ENCODE data around the gene C9. TPM values are rescaled to one million over a fixed set of nuclear protein-coding genes. Genes with fewer than 3 reads are reported as not detected.

The C9 gene
- total RNA-seq, 2 experiments from 2014 or later = not detected

- Mint-ChIP-seq H3K4me3 (no peak overlapping the region), H3K27me3 (peaks cover 8% of the 10 kb centered on the region), H3K4me1 (peaks cover 2% of the 10 kb centered on the region), H3K27ac (no peak overlapping the region), H3K36me3 (no peaks in the 10 kb centered on the region), H3K9me3 (ENCODE audit: low read depth) (no peaks in the 10 kb centered on the region)
- no peak for ATAC-seq
- no peak for DNase-seq
- CTCF ChIA-PET = no interaction called here
Measured at GRCh38 chr5:39394946-39395345, 30.7 kb upstream of the C9 start.

- ATAC-seq (no peak), DNase-seq (no peak)
- no peak overlapping the region for H3K27ac Mint-ChIP-seq
- no peaks in the 10 kb centered on the region for H3K9me3 Mint-ChIP-seq (ENCODE audit: low read depth)
- H3K27me3 Mint-ChIP-seq = peaks cover 9% of the 10 kb centered on the region
- CTCF ChIA-PET = no interaction called here
- H3K36me3 Mint-ChIP-seq = no peaks in the 10 kb centered on the region
- no peak overlapping the region for H3K4me3 Mint-ChIP-seq
- no peaks in the 10 kb centered on the region for H3K4me1 Mint-ChIP-seq
Measured at GRCh38 chr5:39390945-39391344, 26.6 kb upstream of the C9 start.

GRCh38 chr5:39387293-39387692, 23.0 kb upstream of the C9 start:
- peaks cover 8% of the 10 kb centered on the region for H3K27me3 Mint-ChIP-seq
- CTCF ChIA-PET = interaction anchor here (1.7 kb wide), 1 partner anchor 11 kb away, joined by 8 read pairs; no protein-coding TSS in a partner anchor
- ATAC-seq (no peak), DNase-seq (no peak)
- H3K4me3 Mint-ChIP-seq = no peak overlapping the region
- H3K9me3 Mint-ChIP-seq (ENCODE audit: low read depth) = no peaks in the 10 kb centered on the region
- H3K4me1 Mint-ChIP-seq = no peaks in the 10 kb centered on the region
- no peaks in the 10 kb centered on the region for H3K36me3 Mint-ChIP-seq
- H3K27ac Mint-ChIP-seq = no peak overlapping the region

GRCh38 chr5:39384271-39384670, 20.0 kb upstream of the C9 start:
- ATAC-seq = no peak
- CTCF ChIA-PET = interaction anchor here (1.8 kb wide), 1 partner anchor 8 kb away, joined by 8 read pairs; no protein-coding TSS in a partner anchor
- no peaks in the 10 kb centered on the region for H3K36me3 Mint-ChIP-seq
- no peak overlapping the region for H3K4me3 Mint-ChIP-seq
- H3K27ac Mint-ChIP-seq = no peak overlapping the region
- H3K27me3 Mint-ChIP-seq = peaks cover 3% of the 10 kb centered on the region
- no peak for DNase-seq
- no peaks in the 10 kb centered on the region for H3K9me3 Mint-ChIP-seq (ENCODE audit: low read depth)
- H3K4me1 Mint-ChIP-seq = no peaks in the 10 kb centered on the region

DNA sequence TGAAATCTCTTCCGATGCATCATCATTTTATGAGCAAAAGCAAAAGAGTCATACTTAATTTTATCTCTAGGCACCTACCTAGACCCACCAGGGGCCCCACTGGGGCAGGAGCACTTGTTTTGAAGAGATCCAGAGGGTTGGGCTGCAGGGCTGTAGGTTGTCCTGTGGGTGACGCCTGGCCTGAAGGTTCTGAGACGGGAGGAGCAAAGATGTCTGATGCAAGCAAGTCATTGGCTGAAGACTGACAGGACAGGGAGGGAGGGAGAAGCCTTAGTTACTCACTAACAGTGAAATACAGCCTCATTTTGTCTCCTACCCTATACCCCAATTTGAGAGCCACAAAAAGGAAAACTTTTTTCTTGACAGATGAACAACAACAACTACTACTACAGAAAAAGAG, 17.1 kb upstream of the C9 start:
- no peak overlapping the region for H3K4me3 Mint-ChIP-seq
- H3K4me1 Mint-ChIP-seq = no peaks in the 10 kb centered on the region
- DNase-seq = no peak
- H3K36me3 Mint-ChIP-seq = no peaks in the 10 kb centered on the region
- CTCF ChIA-PET = interaction anchor here (5.9 kb wide), 1 partner anchor 166 kb away, joined by 64 read pairs; no protein-coding TSS in a partner anchor
- H3K27me3 Mint-ChIP-seq = peaks cover 13% of the 10 kb centered on the region
- no peaks in the 10 kb centered on the region for H3K9me3 Mint-ChIP-seq (ENCODE audit: low read depth)
- H3K27ac Mint-ChIP-seq = no peak overlapping the region
- no peak for ATAC-seq

DNA sequence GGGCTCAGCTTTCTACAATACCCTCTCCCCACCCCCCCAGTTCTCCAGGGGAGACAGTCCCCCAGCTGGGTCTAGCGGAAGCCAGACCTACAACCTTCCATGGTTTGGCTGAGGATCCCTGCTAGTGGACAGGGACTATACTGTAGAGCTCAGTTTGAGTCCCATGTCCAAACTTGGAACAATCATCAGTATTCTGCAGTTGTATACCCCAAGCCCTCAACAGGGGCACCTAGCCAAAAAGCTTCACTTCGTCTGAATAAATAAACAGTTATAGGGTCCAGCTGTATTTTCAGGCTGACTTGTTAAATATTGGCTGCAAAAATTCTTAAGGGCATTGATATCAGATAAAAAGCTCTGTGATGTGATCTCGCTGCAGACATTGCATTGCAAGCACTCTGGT, 15.4 kb upstream of the C9 start:
- CTCF ChIA-PET = interaction anchor here (0.9 to 5.9 kb wide), 2 partner anchors 168 to 191 kb away, joined by 3 to 64 read pairs; no protein-coding TSS in a partner anchor
- no peak for ATAC-seq
- no peak overlapping the region for H3K27ac Mint-ChIP-seq
- H3K9me3 Mint-ChIP-seq (ENCODE audit: low read depth) = no peaks in the 10 kb centered on the region
- peaks cover 18% of the 10 kb centered on the region for H3K27me3 Mint-ChIP-seq
- no peaks in the 10 kb centered on the region for H3K4me1 Mint-ChIP-seq
- no peak overlapping the region for H3K4me3 Mint-ChIP-seq
- no peaks in the 10 kb centered on the region for H3K36me3 Mint-ChIP-seq
- no peak for DNase-seq

DNA sequence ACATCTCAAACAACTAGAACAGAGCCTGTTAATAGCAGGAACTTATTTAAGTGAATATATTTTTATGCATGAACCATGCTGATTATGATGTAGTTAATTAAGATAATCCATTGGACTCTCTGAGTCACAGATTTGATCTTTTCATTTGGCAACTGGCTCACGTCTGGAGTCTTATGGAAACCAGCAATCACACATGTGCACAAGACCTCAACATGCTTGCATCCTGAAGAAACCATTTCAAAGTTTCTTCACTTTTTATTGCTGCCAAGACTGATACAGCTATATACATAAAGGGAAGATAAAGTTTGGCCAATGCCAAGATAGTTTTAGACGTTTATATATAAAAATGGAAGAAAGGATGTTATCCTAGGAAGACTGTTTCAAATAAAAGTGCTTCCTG, 13.3 kb upstream of the C9 start:
- H3K4me3 Mint-ChIP-seq = no peak overlapping the region
- H3K4me1 Mint-ChIP-seq = no peaks in the 10 kb centered on the region
- H3K9me3 Mint-ChIP-seq (ENCODE audit: low read depth) = no peaks in the 10 kb centered on the region
- DNase-seq (no peak), ATAC-seq (no peak)
- H3K27ac Mint-ChIP-seq = no peak overlapping the region
- H3K27me3 Mint-ChIP-seq = peaks cover 24% of the 10 kb centered on the region
- CTCF ChIA-PET = interaction anchor here (1.2 to 5.9 kb wide), 3 partner anchors 16 to 170 kb away, joined by 3 to 64 read pairs (median 5); partner anchors contain the start of gene DAB2
- H3K36me3 Mint-ChIP-seq = no peaks in the 10 kb centered on the region

DNA sequence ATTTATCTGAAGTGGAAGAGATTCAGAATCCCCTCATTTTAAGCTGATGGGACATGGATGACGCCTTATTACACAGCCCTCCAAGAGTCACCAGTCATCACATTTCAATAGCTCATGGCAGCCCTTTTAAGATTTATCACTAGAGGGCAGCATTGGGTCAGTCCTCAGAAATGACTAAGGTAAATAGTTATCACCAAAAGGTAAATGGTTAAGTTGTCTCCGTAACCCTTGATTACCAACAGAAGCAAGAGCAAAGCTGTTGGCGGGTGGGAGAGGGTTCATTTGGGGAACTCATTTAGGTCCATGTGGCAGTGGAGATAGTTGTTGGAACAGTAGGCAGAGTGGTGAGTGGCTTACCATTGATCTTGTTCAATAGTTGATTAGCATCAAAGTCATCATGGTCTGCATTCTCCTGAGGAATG, 12.0 kb upstream of the C9 start:
- H3K27ac Mint-ChIP-seq = no peak overlapping the region
- peaks cover 28% of the 10 kb centered on the region for H3K27me3 Mint-ChIP-seq
- H3K9me3 Mint-ChIP-seq (ENCODE audit: low read depth) = no peaks in the 10 kb centered on the region
- peak; percentile 45 for DNase-seq
- H3K36me3 Mint-ChIP-seq = no peaks in the 10 kb centered on the region
- CTCF ChIA-PET = interaction anchor here (0.5 to 5.9 kb wide), 35 partner anchors 9 to 934 kb away, joined by 3 to 64 read pairs (median 3); partner anchors contain the start of genes DAB2 and FYB1
- H3K4me1 Mint-ChIP-seq = no peaks in the 10 kb centered on the region
- no peak overlapping the region for H3K4me3 Mint-ChIP-seq
- ATAC-seq = peak; percentile 57

GRCh38 chr5:39373791-39374190, 9.5 kb upstream of the C9 start:
- Mint-ChIP-seq H3K36me3 (no peaks in the 10 kb centered on the region), H3K4me1 (no peaks in the 10 kb centered on the region), H3K27ac (no peak overlapping the region), H3K9me3 (ENCODE audit: low read depth) (no peaks in the 10 kb centered on the region), H3K27me3 (peaks cover 29% of the 10 kb centered on the region), H3K4me3 (no peak overlapping the region)
- no peak for DNase-seq
- CTCF ChIA-PET = no interaction called here
- ATAC-seq = no peak

DNA sequence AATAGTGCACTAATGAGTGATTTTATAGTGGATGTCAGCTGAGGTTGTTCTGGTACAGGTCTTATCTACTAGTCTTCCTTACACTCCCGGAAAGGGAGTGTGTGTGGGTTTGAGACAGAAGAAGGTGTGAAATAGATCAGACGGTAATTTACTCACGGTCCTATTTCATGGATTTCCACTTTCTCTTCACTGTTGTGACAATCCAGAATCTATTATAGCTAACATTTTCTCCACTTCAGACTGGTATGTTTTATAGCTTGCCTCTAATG, 7.0 kb upstream of the C9 start:
- no peaks in the 10 kb centered on the region for H3K4me1 Mint-ChIP-seq
- H3K4me3 Mint-ChIP-seq = no peak overlapping the region
- H3K27ac Mint-ChIP-seq = no peak overlapping the region
- CTCF ChIA-PET = interaction anchor here (2.2 kb wide), 1 partner anchor 176 kb away, joined by 9 read pairs; no protein-coding TSS in a partner anchor
- no peaks in the 10 kb centered on the region for H3K9me3 Mint-ChIP-seq (ENCODE audit: low read depth)
- no peak for DNase-seq
- peaks cover 21% of the 10 kb centered on the region for H3K27me3 Mint-ChIP-seq
- no peak for ATAC-seq
- H3K36me3 Mint-ChIP-seq = no peaks in the 10 kb centered on the region

DNA sequence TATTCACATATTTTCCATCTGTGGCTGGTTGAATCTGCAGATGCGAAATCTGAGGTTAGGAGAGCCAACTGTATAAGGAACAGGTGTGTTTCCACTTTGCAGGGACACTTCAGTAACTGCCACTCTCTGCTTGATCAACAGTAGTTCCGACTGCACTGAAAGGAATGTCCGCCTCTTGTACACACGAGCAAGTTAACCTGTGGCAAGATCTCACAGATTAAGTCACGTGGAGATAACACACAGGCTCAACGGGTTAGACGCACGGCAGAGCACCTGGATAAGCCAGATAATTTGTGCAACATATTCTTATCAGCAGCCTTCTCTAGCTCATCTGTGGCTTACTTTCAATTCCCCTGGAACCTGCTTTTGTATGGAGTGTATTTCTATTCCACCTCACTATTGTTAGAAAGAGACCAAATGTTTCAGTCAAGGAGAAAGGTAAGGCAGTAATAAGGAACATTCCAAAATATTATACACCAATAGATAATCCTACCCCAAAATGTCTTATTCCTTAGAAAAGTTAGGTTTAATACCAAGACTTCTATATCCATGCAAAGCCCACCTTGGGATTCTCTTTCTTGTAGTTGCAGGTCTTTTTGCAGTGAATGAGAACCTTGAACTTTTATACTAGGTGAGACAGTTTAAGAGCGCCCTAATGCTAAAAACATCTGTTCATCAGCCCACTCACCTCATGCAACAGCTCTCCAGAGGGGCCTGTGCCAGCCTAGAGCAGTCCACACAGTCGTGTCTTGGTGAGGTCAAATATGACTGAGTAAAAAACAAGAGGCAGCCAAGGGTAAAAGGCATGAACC, 6.5 kb upstream of the C9 start:
- Mint-ChIP-seq H3K4me3 (no peak overlapping the region), H3K36me3 (no peaks in the 10 kb centered on the region), H3K9me3 (ENCODE audit: low read depth) (no peaks in the 10 kb centered on the region), H3K27me3 (peaks cover 21% of the 10 kb centered on the region), H3K27ac (no peak overlapping the region), H3K4me1 (no peaks in the 10 kb centered on the region)
- ATAC-seq (no peak), DNase-seq (no peak)
- CTCF ChIA-PET = interaction anchor here (2.2 kb wide), 1 partner anchor 177 kb away, joined by 9 read pairs; no protein-coding TSS in a partner anchor

DNA sequence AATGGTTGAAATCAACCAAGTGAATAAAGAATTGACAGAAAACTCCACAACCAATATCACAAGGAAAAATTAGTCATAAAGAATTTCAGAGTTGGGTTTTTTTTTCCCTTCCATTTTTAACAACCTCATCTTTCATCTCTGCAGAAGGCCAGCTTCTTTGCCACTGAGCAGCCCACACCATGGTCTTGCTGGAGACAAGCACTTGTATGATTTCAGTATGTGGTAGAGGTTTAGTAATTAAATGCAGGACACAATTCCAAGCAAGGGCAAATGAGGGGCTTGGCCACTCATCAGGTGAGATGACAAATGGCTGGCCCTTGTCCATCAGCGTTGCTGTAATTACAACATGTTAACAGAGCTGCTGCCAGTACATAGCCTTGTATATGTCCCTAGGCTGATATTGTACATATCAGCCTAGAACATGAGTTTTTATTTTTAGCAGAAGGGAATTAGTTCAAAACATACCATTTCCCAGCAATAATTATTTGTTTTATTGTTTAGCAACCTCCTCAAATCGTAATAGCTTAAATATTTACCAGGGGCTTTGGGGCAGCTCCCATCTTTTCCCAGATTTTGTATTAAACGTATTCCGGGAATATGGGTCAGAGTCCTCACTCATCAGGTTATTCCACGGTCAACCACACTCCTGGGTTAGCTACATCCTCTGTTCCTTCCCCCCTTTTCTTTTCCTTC, 5.0 kb upstream of the C9 start:
- peaks cover 11% of the 10 kb centered on the region for H3K27me3 Mint-ChIP-seq
- DNase-seq = no peak
- no peaks in the 10 kb centered on the region for H3K9me3 Mint-ChIP-seq (ENCODE audit: low read depth)
- H3K36me3 Mint-ChIP-seq = no peaks in the 10 kb centered on the region
- no peak overlapping the region for H3K27ac Mint-ChIP-seq
- ATAC-seq = no peak
- H3K4me3 Mint-ChIP-seq = no peak overlapping the region
- no peaks in the 10 kb centered on the region for H3K4me1 Mint-ChIP-seq
- CTCF ChIA-PET = no interaction called here

DNA sequence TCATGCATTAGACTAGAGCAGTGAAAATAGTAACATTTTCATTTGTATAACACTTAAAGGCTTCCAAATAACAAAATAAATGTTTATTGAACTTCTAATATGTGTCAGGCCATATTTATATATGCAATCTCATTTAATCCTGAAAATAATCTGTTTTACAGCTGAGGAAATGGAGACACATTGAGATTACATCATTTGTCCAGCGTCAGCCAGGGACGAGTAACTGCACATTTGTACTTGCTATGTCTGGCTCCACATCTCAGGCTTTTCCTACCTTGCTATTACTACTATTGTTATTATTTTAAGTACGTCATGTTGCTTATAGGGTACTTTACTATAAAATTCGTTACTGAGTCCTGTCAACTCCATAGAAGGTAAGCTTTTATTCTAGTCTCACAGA, 3.8 kb upstream of the C9 start:
- CTCF ChIA-PET = no interaction called here
- H3K27me3 Mint-ChIP-seq = peaks cover 7% of the 10 kb centered on the region
- no peaks in the 10 kb centered on the region for H3K4me1 Mint-ChIP-seq
- H3K36me3 Mint-ChIP-seq = no peaks in the 10 kb centered on the region
- no peak overlapping the region for H3K27ac Mint-ChIP-seq
- DNase-seq (no peak), ATAC-seq (no peak)
- H3K9me3 Mint-ChIP-seq (ENCODE audit: low read depth) = no peaks in the 10 kb centered on the region
- no peak overlapping the region for H3K4me3 Mint-ChIP-seq

DNA sequence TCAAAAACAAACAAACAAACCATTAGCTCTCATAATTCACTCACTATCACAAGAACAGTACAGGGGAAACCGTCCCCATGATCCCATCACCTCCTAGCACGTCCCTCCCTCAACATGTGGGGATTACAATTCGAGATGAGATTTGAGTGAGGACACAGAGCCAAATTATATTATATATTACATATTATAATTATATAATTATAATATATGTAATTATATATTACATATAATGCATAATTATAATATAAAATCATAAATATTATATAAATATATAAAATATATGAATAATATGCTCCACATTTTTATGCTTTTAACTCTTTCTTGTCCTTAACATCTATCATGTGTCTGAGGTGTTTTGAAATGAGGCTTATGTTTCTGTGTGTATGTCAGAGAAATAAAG, 3.4 kb upstream of the C9 start:
- no peak overlapping the region for H3K4me3 Mint-ChIP-seq
- H3K36me3 Mint-ChIP-seq = no peaks in the 10 kb centered on the region
- H3K4me1 Mint-ChIP-seq = no peaks in the 10 kb centered on the region
- no peaks in the 10 kb centered on the region for H3K9me3 Mint-ChIP-seq (ENCODE audit: low read depth)
- CTCF ChIA-PET = interaction anchor here (1.1 kb wide), 1 partner anchor 8 kb away, joined by 4 read pairs; no protein-coding TSS in a partner anchor
- no peak for DNase-seq
- no peak overlapping the region for H3K27ac Mint-ChIP-seq
- no peak for ATAC-seq
- H3K27me3 Mint-ChIP-seq = peaks cover 7% of the 10 kb centered on the region

Measured in activated CD8-positive, alpha-beta memory T cell treated with anti-CD3 and anti-CD28 coated beads, Interleukin-2, amount 10 ng/mL, durations not matched to agents 7 days and 5 days (primary cell).